Uterus (tissue), 4 donors: ENCODE results near the gene IL26. TPM values are rescaled to one million over a fixed set of nuclear protein-coding genes. Genes with fewer than 3 reads are reported as not detected.

Experiments used
- DNase-seq, 2 donors: peaks; one replicate each; pipeline ENCODE4 v3.0.0-alpha.2; 2019 to 2020
- H3K27ac ChIP-seq, 2 donors: fragments of 200-600 bp; sonication (generic); 1 replicate in 1 of 2; 2 replicates in 1 of 2; pipeline ENCODE4 v1.5.1; 2016 to 2018
- H3K27me3 ChIP-seq, 2 donors: fragments of 200-600 bp; sonication (generic); one replicate each; pipeline ENCODE4 v1.5.1; 2018 to 2019; ENCODE audit warnings: control low read depth in 1 of 2
- H3K36me3 ChIP-seq, 2 donors: fragments of 200-600 bp; sonication (generic); one replicate each; pipeline ENCODE4 v1.5.1; 2019; ENCODE audit warnings: control low read depth in 1 of 2
- H3K4me1 ChIP-seq, 2 donors: fragments of 200-600 bp; sonication (generic); one replicate each; pipeline ENCODE4 v1.5.1; 2018 to 2019; ENCODE audit warnings: control low read depth in 1 of 2
- H3K4me3 ChIP-seq, 2 donors: fragments of 200-600 bp; sonication (generic); 1 replicate in 1 of 2; 2 replicates in 1 of 2; pipeline ENCODE4 v1.5.1; 2018 to 2019; ENCODE audit warnings: mild to moderate bottlenecking in 1 of 2
- H3K9me3 ChIP-seq, 2 donors: fragments of 200-600 bp; sonication (generic); one replicate each; pipeline ENCODE4 v1.5.1; 2019; ENCODE audit warnings: control low read depth in 1 of 2
- CTCF ChIP-seq, 4 experiments: fragments of 200-600 bp in 2 of 4; fragments of 450-650 bp in 2 of 4; sonication (generic) in 2 of 4; IDR thresholded peaks; one replicate each; pipeline ENCODE4 v1.5.1; 2016 to 2019; ENCODE audit warnings: antibody characterized with exemption in 4 of 4, mild to moderate bottlenecking in 2 of 4, moderate library complexity in 1 of 4
- POLR2A ChIP-seq, 2 donors: fragments of 450-650 bp; IDR thresholded peaks; one replicate each; pipeline ENCODE4 v1.6.1; 2016; ENCODE audit warnings: antibody characterized with exemption in 2 of 2, mild to moderate bottlenecking in 1 of 2, moderate library complexity in 1 of 2
- intact Hi-C: fragments of 100-400 bp; cut with DNase I; formaldehyde crosslinking; loops from one replicate; pipeline ENCODE4 v1.15.1; 2023; ENCODE audit warnings: low total_unique reads
- total RNA-seq, 4 donors: library from RNA; depleted of rRNA in 3 of 4; stranded (reverse); fragments of >200 nt in 3 of 4; gene quantifications; one replicate each; pipeline versions ENCODE4 v1.1.0 to v1.2.4, GENCODE V29; 2014 to 2023
- donor health status: DM: yes; HTN: yes; CAD: no.

Gene IL26
- total RNA-seq, 4 donors from 2014 or later = not detected

GRCh38 chr12:68169213-68169889 lies 56.3 kb downstream of the IL26 start:
- TF ChIP-seq CTCF (IDR thresholded peaks at IDR 0.05) (no peak), POLR2A (IDR thresholded peaks at IDR 0.05) (no peak)
- DNase-seq = no peak
- no peaks in the 10 kb centered on the region for H3K27me3 ChIP-seq
- no peaks in the 10 kb centered on the region for H3K36me3 ChIP-seq
- no peaks in the 10 kb centered on the region for H3K4me1 ChIP-seq
- intact Hi-C loops = no loop called here
- H3K27ac ChIP-seq = no peak overlapping the region
- no peak overlapping the region for H3K4me3 ChIP-seq
- no peaks in the 10 kb centered on the region for H3K9me3 ChIP-seq

GRCh38 chr12:68166317-68166831 lies 59.2 kb downstream of the IL26 start:
- intact Hi-C loops = no loop called here
- TF ChIP-seq CTCF (IDR thresholded peaks at IDR 0.05) (no peak), POLR2A (IDR thresholded peaks at IDR 0.05) (no peak)

GRCh38 chr12:68163560-68164081 lies 62.0 kb downstream of the IL26 start:
- TF ChIP-seq POLR2A (IDR thresholded peaks at IDR 0.05) (no peak), CTCF (IDR thresholded peaks at IDR 0.05) (no peak)
- H3K4me1 ChIP-seq = no peaks in the 10 kb centered on the region

More at GRCh38 chr12:68166317-68166831, 59.2 kb downstream of the IL26 start:
- no peaks in the 10 kb centered on the region for H3K27me3 ChIP-seq
- no peak overlapping the region for H3K27ac ChIP-seq
- no peaks in the 10 kb centered on the region for H3K9me3 ChIP-seq
- no peaks in the 10 kb centered on the region for H3K4me1 ChIP-seq
- DNase-seq = no peak
- H3K4me3 ChIP-seq = no peak overlapping the region
- no peaks in the 10 kb centered on the region for H3K36me3 ChIP-seq

GRCh38 chr12:68162374-68162773 lies 63.2 kb downstream of the IL26 start:
- Histone ChIP-seq H3K9me3 (no peaks in the 10 kb centered on the region), H3K4me1 (no peaks in the 10 kb centered on the region), H3K4me3 (no peak overlapping the region), H3K27me3 (no peaks in the 10 kb centered on the region), H3K27ac (no peak overlapping the region), H3K36me3 (no peaks in the 10 kb centered on the region)
- TF ChIP-seq CTCF (IDR thresholded peaks at IDR 0.05) = no peak
- TF ChIP-seq POLR2A (IDR thresholded peaks at IDR 0.05) = no peak
- intact Hi-C loops = no loop called here
- no peak for DNase-seq

More at GRCh38 chr12:68163560-68164081, 62.0 kb downstream of the IL26 start:
- Histone ChIP-seq H3K36me3 (no peaks in the 10 kb centered on the region), H3K27ac (no peak overlapping the region), H3K4me3 (no peak overlapping the region), H3K9me3 (no peaks in the 10 kb centered on the region), H3K27me3 (no peaks in the 10 kb centered on the region)
- DNase-seq = no peak
- intact Hi-C loops = no loop called here

GRCh38 chr12:68159681-68160304 lies 65.8 kb downstream of the IL26 start, which contains the start of gene IFNG:
Gene IFNG, minus strand, starts transcription at chr12:68159740. Its CDS starts 125 bp downstream, at chr12:68159615.
- H3K27ac ChIP-seq = no peak within 1 kb of the TSS
- intact Hi-C loops = no loop called here
- no peaks in the 10 kb centered on the region for H3K27me3 ChIP-seq
- H3K4me3 ChIP-seq = no peak within 1 kb of the TSS
- H3K4me1 ChIP-seq = no peaks in the 10 kb centered on the region
- TF ChIP-seq CTCF (IDR thresholded peaks at IDR 0.05) (no peak), POLR2A (IDR thresholded peaks at IDR 0.05) (no peak)
- no peaks in the 10 kb centered on the region for H3K36me3 ChIP-seq
- DNase-seq = no peak
- H3K9me3 ChIP-seq = no peaks in the 10 kb centered on the region
